BE2C (cell line): Measurements from ENCODE around the gene CATSPER1.

Source experiments
- DNase-seq: peaks from one replicate; pipeline ENCODE4 v3.0.0-alpha.2; 2020
- H3K27me3 ChIP-seq: fragments of 250-450 bp; sonication (Bioruptor Pico); 2 replicates; pipeline ENCODE4 v1.5.1; 2020; ENCODE audit warnings: mild to moderate bottlenecking
- H3K36me3 ChIP-seq: fragments of 250-450 bp; sonication (Bioruptor Pico); 2 replicates; pipeline ENCODE4 v1.5.1; 2020; ENCODE audit warnings: mild to moderate bottlenecking
- H3K4me1 ChIP-seq: fragments of 250-450 bp; sonication (Bioruptor Pico); 2 replicates; pipeline ENCODE4 v1.5.1; 2020
- H3K4me3 ChIP-seq: 2 replicates; pipeline ENCODE4 v1.5.1; 2011; ENCODE audit warnings: low read depth, low read length
- H3K9me3 ChIP-seq: fragments of 250-450 bp; sonication (Bioruptor Pico); 2 replicates; pipeline ENCODE4 v1.5.1; 2020
- TF ChIP-seq, protein P1 (sequence below): IDR thresholded peaks from 2 replicates; pipeline ENCODE4 v1.5.1; 2012; ENCODE audit warnings: mild to moderate bottlenecking, low read depth, low read length

Gene CATSPER1

DNA sequence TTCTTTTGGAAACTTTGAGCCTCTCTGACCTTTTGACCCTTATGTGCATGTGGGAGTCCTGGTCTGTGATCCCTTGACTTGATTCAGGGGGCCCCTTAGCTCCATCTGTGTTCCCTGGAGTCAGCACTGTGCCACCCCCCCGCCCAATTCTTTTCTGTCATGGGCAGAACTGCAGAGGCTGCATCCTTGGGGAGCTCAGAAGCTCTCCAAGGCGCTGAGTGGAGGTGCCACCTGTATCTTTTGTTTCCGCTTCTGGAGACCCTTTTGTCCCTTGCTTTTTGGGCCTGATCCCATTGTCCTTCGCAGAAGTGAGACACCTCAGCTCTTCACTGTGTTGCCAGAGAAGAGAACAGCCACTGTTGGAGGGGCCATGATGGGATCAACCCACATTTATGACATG lies 41.4 kb upstream of the CATSPER1 start:
- Histone ChIP-seq H3K36me3 (peaks cover 62% of the 10 kb centered on the region), H3K9me3 (no peaks in the 10 kb centered on the region), H3K4me3 (no peak overlapping the region), H3K27me3 (no peaks in the 10 kb centered on the region), H3K4me1 (peaks cover 11% of the 10 kb centered on the region)
- TF ChIP-seq, protein P1, sequence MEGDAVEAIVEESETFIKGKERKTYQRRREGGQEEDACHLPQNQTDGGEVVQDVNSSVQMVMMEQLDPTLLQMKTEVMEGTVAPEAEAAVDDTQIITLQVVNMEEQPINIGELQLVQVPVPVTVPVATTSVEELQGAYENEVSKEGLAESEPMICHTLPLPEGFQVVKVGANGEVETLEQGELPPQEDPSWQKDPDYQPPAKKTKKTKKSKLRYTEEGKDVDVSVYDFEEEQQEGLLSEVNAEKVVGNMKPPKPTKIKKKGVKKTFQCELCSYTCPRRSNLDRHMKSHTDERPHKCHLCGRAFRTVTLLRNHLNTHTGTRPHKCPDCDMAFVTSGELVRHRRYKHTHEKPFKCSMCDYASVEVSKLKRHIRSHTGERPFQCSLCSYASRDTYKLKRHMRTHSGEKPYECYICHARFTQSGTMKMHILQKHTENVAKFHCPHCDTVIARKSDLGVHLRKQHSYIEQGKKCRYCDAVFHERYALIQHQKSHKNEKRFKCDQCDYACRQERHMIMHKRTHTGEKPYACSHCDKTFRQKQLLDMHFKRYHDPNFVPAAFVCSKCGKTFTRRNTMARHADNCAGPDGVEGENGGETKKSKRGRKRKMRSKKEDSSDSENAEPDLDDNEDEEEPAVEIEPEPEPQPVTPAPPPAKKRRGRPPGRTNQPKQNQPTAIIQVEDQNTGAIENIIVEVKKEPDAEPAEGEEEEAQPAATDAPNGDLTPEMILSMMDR = no peak
- DNase-seq = no peak

DNA sequence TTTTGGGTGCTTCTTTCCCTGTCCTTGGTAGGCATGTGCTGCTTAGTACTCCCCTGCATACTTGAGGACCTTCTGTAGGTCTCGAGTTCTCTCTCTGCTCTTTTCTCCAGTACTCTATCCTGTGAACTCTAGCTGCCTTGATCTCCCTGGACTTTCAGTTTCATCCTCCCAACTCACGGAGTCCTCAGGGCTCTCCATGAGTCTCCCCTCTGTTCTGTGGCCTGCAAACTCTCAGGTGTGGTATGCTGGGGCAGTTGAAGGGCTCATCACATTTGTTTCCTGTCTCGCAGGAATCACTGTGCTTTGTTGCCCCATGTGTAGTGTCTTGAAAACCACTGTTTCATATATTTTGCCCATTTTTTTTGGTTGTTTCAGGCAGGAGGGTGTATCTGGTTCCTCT lies 40.5 kb upstream of the CATSPER1 start:
- Histone ChIP-seq H3K4me1 (peaks cover 11% of the 10 kb centered on the region), H3K9me3 (no peaks in the 10 kb centered on the region), H3K4me3 (no peak overlapping the region), H3K36me3 (peaks cover 69% of the 10 kb centered on the region), H3K27me3 (no peaks in the 10 kb centered on the region)
- TF ChIP-seq, protein P1 = no peak
- no peak for DNase-seq

DNA sequence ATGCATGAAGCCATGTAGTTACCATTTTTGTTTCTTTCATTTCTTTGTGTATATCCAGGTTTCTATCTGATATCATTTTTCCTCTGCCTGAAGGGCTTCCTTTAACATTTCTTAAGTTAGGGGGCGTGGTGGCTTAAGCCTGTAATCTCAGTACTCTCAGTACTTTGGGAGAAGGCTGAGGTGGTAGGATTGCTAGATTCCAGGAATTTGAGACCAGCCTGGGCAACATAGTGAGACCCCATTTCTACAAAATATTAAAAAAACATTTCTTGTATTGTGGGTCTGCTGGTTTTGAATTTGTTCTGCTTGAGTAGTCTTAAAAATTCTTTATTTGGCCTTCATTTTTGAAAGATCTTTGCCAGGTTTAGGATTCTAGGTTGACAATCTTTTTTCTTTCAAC lies 38.3 kb upstream of the CATSPER1 start:
- no peak overlapping the region for H3K4me3 ChIP-seq
- TF ChIP-seq, protein P1 = no peak
- H3K27me3 ChIP-seq = no peaks in the 10 kb centered on the region
- peaks cover 11% of the 10 kb centered on the region for H3K4me1 ChIP-seq
- H3K36me3 ChIP-seq = peaks cover 90% of the 10 kb centered on the region
- H3K9me3 ChIP-seq = no peaks in the 10 kb centered on the region
- no peak for DNase-seq

DNA sequence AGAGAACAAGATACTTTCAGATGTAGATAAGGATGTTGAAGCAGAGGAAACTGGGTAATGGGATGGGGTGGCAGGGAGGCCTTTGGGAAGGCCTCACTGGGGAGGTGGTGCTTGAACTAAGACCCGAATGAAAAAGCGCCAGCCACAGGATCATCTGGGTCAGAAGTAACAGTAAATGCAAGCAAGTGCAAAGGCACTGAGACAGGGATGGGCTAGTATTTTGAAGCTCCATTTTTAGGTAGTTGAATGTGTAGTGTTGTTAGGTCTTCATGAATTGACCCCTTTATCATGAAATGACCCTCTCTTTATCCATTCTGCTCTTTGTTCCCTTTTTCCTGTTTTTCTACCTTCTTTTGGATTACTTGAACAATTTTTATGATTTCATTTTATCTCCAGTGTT lies 37.6 kb upstream of the CATSPER1 start:
- DNase-seq = no peak
- Histone ChIP-seq H3K9me3 (no peaks in the 10 kb centered on the region), H3K4me3 (no peak overlapping the region), H3K4me1 (peaks cover 5% of the 10 kb centered on the region), H3K27me3 (no peaks in the 10 kb centered on the region), H3K36me3 (peaks cover 93% of the 10 kb centered on the region)
- TF ChIP-seq, protein P1 = no peak

DNA sequence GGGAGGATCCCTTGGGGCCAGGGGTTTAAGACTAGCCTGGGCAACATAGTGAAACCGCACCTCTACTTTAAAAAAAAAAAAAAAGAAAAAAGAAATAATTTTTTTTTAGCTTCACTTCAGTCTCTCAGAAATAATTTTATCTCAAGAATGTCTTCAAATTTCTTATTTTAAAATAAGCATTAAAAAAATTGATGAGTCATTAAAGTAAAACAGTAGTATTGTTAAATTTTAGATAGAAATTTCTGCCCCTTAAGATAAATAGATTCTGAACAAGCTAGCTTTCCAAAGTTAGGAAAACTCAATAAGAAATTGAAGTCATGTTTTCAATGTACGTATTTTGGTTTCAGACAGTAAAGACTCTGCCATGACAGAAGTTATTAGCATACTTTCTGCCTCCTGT lies 36.1 kb upstream of the CATSPER1 start:
- no peak for DNase-seq
- Histone ChIP-seq H3K4me3 (no peak overlapping the region), H3K4me1 (no peaks in the 10 kb centered on the region; the same call in 1 of the 2 replicates), H3K36me3 (peaks cover 93% of the 10 kb centered on the region), H3K27me3 (no peaks in the 10 kb centered on the region), H3K9me3 (no peaks in the 10 kb centered on the region)
- TF ChIP-seq, protein P1 = no peak

DNA sequence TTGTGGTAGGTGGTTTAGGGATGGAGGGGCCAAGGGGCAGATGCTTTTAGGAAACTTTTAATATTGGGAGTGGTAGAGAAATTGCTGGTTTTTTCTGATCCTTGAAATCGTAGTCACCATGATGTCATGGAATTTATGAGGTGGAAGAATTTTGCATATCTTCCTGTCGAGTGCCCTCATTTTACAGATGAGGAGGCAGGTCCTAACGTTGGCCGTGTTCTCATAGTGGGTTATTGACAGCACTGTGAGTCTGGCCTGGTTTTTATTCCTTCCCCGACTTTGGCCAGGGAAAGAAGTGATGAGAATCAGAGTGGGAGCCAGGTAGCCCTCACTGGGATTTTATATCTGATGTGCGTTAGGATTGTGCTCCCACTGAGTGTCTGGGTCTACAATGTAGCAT lies 35.0 kb upstream of the CATSPER1 start:
- TF ChIP-seq, protein P1 = no peak
- no peaks in the 10 kb centered on the region; the same call in 1 of the 2 replicates for H3K4me1 ChIP-seq
- no peak for DNase-seq
- H3K9me3 ChIP-seq = no peaks in the 10 kb centered on the region
- H3K27me3 ChIP-seq = no peaks in the 10 kb centered on the region
- no peak overlapping the region for H3K4me3 ChIP-seq
- H3K36me3 ChIP-seq = peaks cover 92% of the 10 kb centered on the region
